ENCODE measurements around the gene MAMDC4.
"Not testable (repeated sequence)": the region's sequence is repeated elsewhere in the genome, so short reads cannot be mapped to it uniquely, and the experiment has no call there.

Gene MAMDC4

DNA sequence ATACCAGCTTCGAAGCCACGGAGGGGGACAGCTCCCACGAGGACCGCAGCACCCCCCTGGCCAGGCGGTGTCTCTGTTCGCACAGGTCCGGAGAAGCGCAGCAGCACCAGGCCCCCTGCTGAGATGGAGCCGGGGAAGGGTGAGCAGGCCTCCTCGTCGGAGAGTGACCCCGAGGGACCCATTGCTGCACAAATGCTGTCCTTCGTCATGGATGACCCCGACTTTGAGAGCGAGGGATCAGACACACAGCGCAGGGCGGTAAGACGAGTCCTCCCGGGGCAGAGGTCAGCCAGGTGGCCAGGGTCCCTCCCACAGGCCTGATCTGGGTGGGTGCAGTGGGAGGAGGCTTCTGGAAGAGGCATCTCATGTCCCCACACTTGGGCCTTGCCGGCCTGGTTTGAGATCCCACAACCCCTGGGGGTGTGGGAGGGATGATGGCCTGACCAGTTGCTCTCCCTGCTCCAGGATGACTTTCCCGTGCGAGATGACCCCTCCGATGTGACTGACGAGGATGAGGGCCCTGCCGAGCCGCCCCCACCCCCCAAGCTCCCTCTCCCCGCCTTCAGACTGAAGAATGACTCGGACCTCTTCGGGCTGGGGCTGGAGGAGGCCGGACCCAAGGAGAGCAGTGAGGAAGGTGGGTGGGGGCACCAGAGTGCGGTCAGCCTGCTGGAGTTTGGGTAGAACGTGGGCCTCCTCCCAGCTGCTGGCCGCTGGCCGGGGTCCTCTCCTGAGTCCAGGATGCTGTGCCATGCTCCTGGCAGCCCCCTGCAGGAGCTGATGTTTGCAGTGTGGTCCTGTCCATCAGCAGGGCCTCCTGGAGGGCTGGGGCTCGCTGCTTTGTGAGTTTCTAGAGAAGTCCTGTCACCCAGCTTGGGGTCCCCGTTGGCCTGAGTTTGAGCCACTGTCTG is 12.7 kb upstream of the MAMDC4 start:
- no peak for DNase-seq (ENCODE audit: low spot score)

DNA sequence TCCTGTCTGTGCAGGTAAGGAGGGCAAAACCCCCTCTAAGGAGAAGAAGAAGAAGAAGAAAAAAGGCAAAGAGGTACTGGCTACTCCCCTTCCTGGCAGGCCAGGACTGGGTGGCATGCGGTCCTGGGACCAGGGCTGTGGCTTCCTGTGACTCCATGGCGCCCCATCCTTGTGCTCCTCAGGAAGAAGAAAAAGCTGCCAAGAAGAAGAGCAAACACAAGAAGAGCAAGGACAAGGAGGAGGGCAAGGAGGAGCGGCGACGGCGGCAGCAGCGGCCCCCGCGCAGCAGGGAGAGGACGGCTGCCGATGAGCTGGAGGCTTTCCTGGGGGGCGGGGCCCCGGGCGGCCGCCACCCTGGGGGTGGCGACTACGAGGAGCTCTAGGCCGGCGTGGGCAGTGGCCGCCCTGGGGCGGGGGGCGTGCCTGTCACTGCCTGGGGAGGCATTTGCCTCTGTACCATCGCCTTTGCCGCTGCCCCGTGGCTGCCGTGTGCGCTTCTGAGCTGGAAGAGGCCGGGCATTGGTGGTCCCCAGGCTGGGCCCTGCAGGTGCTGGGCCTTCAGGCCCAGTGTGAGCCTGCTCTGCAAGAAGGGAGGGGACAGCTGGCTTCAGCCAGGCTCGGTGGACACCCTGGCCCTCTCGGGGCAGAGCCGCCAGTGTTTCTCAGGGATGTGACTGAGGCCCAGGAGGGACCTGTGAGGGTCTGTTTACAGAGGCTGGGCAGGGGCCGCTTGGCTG is 11.8 kb upstream of the MAMDC4 start:
- DNase-seq (ENCODE audit: low spot score) = no peak

DNA sequence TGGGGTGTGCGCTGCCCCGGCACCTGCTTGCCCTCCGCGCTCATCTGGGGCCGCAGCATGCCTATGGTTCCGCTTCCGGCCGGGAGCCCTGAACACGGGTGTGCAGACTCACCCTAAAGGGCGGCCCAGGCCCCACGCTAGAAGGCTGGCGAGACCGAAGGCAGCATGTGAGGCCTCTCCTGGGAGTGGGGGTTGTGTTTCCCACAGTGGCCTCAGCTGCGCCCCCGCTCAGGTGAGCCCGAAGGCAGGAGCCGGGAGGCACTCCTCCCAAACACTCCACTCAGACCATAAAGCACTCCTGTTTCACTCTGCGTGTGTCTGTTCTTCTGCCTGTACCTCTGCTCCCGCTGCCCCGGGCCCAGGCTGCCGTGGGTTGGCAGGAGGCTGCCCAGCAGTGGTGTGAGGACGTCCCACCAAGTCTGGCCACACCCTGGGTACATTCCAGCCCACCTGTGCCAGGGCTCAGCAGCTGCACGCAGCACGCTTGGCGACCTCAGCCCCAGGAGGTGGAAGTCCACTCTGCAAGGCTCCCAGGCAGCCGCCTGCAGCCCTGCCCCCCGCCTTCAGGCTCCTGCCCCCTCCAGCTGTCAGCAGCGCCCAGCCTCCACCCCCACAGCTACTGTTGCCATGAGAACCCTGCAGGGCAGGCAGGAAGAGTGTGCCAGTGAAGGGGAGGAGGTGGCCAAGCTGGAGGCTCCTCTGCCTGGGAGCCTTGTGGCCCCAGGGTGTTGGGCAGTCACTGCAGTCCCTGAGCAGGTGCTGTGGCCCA is 11.1 kb upstream of the MAMDC4 start:
- DNase-seq (ENCODE audit: low spot score) = no peak

DNA sequence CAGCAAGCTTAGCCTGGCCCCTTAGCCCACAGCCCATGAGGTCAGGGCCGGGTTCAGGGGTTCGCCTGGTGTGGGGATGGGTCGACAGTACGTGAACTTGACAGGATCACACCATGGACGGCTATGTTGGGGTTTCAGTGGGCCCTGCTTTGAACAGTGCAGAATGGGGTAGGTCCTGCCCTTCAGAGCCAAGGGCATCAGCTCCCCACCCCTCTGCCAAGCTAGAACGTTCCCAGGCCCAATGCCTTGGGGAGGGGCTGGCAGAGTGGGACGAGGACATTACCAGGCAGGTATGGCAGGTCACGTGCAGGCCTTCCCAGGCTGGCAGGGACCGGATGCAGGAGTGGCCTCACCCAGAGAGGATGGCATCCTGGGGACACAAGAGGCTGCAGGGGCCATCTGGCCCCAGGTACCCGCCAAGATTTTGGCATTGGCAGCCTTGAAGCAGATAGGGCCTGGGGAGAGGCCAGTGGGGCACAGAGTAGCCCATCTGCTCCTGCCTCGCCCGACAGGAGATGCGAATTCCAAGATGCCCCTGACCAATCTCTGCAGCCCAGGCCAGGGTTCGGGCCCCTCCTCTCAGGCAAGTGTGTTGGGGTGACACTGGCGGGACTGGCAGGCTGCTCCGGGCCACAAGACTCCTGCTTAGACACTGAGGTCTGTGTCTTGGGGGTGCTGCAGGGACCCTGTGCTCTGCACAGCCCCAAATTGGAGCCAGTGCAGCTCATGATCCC is 10.3 kb upstream of the MAMDC4 start:
- not testable (repeated sequence) for DNase-seq (ENCODE audit: low spot score)

DNA sequence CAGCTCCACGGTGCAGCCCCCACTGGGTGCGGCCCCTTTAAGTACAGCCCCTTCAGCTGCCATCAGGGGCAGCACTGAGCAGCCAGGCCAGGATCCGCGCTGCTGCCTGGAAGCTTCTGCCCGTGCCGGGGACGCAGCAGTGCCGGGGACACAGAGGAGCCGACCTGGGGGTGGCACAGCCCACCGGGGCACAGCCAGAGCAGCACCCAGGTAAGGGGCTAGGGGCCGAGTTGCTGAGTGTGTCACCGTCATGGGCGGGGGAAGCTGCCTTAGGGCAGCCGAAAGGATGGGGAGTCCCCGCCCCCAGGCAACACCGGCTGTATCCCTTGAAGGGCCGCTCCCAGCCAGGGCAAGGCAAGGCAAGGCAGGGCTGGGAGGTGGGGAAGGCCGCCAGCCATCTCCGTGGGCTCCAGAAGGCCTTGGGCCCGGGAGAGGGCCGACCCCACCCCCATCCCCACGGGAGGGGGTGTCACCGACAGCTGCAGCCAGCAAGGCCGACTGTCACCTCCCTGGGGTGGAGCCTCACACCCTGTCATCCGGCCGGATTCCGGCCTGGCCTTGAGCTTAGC is 9.7 kb upstream of the MAMDC4 start, which contains the start of gene AJM1:
Gene AJM1 (plus strand): TSS at position 99 of the 569 bp plus-strand sequence. CDS start 1,937 bp downstream, outside the sequence.
- DNase-seq (ENCODE audit: low spot score) = peak; percentile 55

DNA sequence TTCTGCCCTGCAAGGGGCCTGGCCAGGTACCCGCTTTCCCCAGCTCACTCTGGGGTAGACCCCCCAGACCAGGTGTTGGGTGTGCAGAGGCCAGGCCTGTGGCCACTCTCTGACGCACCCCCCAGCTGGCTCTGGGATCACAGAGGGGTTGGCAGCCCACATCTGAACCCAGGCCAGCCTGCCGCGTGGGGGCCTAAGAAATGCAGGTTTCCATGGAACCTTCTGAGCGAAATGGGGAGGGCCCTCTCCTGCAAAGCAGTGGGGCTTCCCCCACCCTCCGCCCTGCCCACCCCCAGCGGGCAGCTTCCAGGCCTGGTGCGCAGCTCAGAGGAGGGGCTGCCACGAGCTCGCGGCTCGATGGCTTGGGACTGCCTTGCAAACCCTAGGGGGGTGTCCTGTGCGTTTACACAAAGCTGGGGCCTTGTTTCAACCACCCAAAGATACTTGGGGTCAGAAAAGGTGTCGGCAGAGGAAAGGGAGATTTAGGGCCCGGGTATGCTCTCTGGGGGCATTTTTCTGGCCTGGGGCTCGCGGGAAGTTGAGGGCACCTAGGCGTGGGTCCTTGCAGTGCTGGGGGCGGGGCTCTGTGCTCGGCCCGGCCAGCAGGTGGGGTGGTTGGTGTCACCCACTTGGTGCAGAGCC is 8.9 kb upstream of the MAMDC4 start:
- DNase-seq (ENCODE audit: low spot score) = not testable (repeated sequence)

DNA sequence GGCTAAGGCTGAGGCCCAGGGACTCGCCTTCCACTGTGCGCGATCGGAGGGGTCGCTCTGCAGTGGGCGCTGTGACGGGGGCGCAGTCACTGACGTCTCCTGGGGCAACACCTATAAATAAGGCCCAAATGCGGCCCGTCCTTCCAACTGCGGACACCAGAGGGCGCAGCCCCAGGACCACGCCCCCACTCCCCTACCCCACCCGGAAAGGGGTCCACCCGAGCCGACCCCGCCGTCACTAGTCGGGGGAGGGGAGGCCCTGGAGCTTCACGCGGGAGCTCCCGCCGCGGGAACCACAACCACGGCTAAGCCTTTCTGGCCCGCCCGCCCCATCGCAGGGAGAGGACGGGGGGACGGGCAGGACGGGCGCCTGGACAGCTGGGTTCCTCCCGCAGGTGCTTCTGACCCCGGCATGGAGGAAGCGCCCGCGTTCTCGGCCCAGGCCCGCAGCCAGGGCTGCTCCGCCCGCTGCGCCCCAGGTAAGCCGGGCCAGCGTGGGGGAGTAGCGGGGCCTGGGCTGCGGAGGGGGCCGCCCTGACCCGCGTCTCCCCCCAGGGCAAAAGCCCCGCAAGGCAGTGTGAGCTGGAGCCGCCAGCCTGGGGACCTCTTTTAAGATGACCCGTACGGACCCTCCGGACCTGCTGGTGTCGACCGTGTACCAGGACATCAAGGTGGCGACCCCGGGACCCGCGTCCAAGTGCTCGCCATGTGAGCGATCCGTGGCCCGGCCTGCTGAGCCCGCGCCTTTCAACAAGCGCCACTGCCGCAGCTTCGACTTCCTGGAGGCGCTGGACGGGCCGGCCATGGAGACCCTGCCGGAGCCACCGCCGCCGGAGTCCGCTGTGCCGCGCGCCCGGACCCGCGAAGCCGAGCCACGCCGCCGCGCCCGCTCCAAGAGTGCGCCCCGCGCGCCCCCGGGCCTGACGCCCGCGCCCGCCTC is 8.1 kb upstream of the MAMDC4 start:
- not testable (repeated sequence) for DNase-seq (ENCODE audit: low spot score)

DNA sequence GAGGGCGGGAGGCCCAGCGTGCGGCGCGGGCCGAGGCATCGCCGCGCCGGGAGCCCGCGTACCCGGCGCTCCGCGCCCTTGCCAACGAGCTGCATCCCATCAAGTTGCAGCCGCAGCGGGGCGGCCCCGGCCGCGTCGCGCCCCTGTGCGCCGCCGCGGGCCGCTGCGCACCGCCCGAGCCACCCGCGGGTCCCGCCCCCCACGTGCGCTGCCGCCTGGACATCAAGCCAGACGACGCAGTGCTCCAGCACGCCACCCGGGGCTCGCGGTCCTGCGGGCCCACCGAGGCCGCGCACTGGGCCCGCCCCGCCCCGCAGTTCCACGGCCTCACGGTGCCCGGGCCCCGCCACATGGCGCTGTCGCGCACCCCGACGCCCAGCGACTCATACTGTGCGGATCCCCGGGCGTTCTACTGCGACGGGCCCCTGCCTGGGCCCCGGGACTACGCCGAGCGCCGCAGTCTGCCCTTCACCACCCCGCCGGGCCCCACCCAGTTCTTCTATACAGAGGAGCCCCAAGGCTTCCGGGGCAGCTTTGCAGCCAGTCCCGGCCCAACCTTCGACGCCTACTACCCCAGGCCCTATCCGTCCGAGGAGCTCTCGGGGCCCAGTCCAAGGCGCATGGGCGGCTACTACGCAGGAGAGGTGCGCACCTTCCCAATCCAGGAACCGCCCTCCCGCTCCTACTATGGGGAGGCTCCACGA is 7.2 kb upstream of the MAMDC4 start:
- DNase-seq (ENCODE audit: low spot score) = no peak

DNA sequence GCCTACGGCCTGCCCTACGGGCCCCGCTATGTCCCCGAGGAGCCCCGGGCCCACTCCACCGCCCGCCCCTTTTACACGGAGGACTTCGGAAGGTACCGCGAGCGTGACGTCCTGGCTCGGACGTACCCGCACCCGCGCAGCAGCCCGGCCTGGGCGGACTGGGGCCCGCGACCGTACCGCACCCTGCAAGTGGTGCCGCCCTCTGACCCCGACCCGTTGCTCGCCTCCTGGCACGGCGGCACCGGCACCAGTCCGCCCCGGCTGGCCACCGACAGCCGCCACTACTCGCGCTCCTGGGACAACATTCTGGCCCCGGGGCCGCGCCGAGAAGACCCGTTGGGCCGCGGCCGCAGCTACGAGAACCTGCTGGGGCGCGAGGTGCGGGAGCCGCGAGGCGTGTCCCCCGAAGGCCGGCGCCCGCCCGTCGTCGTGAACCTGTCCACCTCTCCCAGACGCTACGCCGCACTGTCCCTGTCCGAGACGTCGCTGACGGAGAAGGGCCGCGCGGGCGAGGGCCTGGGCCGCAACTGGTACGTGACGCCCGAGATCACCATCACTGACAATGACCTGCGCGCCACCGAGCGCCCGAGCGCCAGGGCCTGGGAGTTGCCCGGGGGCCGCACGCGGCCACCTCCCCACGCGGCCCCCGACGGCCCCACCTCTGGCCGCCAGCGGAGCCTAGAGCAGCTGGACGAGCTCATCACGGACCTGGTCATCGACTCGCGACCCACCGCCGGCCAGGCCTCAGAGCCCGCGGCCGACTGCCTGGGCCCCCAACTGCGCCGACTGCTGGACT is 6.5 kb upstream of the MAMDC4 start:
- DNase-seq (ENCODE audit: low spot score) = no peak

DNA sequence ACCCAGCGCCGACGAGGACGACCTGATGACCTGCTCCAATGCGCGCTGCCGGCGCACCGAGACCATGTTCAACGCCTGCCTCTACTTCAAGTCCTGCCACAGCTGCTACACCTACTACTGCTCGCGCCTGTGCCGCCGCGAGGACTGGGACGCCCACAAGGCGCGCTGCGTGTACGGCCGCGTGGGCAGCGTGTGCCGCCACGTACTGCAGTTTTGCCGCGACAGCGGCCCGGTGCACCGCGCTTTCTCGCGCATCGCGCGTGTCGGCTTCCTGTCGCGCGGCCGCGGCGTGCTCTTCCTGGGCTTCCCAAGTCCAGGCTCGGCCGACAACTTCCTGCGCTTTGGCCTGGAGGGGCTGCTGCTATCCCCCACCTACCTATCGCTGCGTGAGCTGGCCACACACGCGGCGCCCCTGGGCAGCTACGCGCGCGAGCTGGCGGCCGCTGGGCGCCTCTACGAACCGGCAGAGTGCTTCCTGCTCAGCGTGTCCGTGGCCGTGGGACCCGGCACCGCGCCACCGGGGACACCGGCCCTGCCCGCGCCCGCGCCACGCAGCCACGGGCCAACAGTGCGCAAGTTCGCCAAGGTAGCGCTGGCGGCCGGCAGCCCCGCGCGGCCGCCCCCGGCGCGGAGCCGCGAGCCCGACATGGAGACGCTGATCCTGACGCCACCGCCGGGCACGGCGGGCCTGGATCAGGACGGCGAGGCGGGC is 5.6 kb upstream of the MAMDC4 start:
- DNase-seq (ENCODE audit: low spot score) = no peak

DNA sequence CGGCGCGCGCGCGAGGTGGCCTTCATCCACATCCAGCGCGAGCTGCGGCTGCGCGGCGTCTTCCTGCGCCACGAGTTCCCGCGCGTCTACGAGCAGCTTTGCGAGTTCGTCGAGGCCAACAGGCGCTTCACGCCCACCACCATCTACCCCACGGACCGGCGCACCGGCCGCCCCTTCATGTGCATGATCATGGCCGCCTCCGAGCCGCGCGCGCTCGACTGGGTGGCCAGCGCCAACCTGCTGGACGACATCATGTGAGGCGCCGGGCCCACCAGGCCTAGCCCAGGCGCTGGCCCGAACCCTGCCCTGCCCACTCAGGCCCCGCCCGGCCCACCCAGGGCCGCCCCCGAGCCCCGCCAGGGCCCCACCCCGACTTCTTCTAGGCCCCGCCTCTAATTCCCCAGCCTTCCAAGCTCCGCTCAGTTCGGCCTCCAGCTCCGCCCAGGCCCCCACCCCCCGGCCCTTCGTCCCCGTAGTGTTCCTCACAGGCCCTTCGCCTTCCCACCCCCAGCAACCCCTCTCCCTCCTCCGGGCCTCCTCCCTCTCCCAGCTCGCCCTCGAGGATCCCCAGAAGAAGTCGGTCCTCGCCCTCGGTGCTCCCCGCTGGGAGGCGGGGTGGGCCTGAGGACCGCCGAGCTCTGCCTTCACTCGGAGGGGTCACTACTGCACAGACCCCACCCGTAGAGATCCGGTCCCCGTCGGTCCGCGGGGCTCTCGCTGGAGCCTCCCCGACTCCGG is 4.9 kb upstream of the MAMDC4 start:
- DNase-seq (ENCODE audit: low spot score) = no peak

DNA sequence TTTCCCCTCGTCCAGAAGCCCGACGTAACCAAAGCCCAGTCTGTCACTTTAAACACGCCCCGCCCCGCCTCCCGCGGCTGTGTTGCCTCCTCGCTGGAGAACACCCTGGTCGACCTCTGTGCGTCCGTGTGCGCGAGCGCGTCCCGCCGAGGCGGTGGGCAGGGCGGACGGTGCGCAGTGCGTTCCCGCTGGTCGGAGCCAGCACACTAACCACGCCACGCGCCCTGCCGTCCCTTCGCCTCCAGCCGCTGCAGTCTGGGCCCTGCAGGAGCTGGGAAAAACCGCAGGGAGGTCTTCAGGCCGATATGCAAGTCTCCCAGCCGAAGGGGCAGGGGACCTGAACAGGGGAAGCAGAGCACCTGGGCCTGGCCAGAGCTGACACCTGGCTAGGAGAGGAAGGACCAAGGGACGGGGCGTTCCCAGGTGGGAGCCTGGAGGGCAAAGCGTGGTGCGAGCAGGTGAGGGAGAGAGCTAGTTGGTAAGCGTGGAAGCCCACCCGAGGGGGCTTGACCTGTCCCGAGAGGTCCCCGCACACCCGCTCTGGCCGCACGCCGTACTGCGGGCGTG is 4.2 kb upstream of the MAMDC4 start:
- DNase-seq (ENCODE audit: low spot score) = peak; percentile 31

DNA sequence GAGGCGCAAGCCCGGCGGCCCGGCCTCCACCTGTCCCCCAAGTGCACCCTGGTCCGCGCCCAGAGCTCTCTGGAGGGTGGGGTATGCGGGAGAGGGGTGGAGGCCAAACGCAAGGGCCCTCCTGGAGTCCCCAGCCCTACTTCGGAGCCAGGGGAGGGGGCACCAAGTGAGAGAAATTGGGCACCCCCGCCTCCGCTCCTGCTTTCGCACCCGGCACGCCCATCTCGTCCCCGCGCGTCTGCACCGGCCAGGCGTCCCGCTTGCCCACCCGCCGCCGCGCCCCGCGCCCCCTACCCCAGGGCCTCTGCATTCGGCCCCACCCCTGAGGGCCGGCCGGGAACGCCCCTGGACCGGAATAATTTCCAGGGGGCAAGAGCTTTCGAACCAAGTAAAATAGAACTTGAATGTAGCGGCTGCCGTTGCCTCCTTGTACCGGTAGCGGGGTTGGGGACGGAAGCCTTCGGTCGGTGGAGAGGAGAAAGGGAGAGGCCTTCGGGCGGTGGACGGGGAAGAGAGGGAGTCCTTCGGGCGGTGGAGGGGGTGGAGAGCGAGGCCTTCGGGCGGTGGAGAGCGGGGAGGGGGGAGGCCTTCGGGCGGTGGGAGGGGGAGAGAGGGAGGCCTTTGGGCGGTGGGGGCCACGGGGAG is 3.6 kb upstream of the MAMDC4 start:
- no peak for DNase-seq (ENCODE audit: low spot score)

DNA sequence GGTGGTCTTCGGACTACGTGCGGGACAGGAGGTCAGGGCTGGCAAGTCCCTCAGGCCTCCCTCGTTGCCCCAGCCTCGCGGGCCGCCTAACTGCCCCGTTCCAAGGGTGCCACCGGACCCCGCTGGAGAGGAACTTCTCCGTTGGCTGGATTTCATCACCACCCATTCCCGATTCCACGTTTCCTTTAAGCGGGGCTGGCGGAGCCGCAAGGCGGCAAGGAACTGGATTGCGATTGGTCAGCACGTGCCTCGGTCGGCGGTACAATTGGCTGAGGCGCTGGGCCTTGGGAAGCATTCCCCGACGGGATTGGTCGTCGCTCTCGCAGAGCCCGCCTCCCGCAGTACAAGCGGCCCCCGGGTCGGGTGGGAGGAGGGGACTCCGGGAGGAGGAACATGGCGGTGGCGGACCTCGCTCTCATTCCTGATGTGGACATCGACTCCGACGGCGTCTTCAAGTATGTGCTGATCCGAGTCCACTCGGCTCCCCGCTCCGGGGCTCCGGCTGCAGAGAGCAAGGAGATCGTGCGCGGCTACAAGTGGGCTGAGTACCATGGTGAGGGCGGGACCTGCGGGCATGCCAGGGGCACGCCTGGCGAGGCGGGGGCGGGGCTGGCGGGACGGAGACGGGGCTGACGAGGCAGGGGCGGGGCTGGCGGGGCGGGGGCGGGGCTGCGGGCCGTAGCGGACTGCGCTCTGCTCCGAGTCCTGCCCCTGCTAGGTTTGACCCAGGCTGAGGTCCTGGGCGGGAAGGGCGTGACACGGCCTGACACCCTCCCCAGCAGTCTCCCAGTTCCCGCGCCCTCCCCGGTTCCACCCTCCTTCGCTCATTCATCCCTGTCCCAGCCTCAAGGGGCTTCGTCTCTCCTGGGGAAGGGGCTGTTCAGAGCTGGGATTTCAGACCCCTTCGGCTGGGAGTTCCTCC is 2.8 kb upstream of the MAMDC4 start, which contains the start of gene PHPT1:
Gene PHPT1 (plus strand): TSS at position 372 of the 922 bp plus-strand sequence. CDS start 22 bp downstream, at position 394.
- DNase-seq (ENCODE audit: low spot score) = peak; percentile 94

Measured in kidney capillary endothelial cell (primary cell).